ENCODE measurements around the gene PRDM7. TPM values are rescaled to one million over a fixed set of nuclear protein-coding genes. Genes with fewer than 3 reads are reported as not detected.
"Not testable (repeated sequence)": the region's sequence is repeated elsewhere in the genome, so short reads cannot be mapped to it uniquely, and the experiment has no call there.

The PRDM7 gene
- polyA plus RNA-seq (ENCODE audit: insufficient read length in 10 of 10) = under 1 TPM in 2 of 10 donors, not detected in 8; 0.11 to 0.14 TPM
- long read RNA-seq, donor 1 = 0 reads
- long read RNA-seq, donor 2 = 0 reads
- long read RNA-seq, donor 3 = 0 reads
- long read RNA-seq, donor 4 = 0 reads
- long read RNA-seq, donor 5 = 0 reads
- long read RNA-seq, donor 6 = 0 reads
- long read RNA-seq, donor 7 = 0 reads
- long read RNA-seq, donor 8 = 0 reads
- long read RNA-seq, donor 9 = 0 reads

GRCh38 chr16:90077240-90077756, at the start of gene PRDM7:
PRDM7 (minus strand) TSS chr16:90077331; CDS start chr16:90075910, 1,421 bp downstream.
- DNase-seq = peak; percentile 71 to 88 (median 80)

GRCh38 chr16:90121846-90122245, 44.7 kb upstream of the PRDM7 start:
- not testable (repeated sequence) for DNase-seq

- not testable (repeated sequence) for DNase-seq
Observed at GRCh38 chr16:90107617-90108016, 30.5 kb upstream of the PRDM7 start.

GRCh38 chr16:90107060-90107459, 29.9 kb upstream of the PRDM7 start:
- not testable (repeated sequence) for DNase-seq

- not testable (repeated sequence) for DNase-seq
Observed at GRCh38 chr16:90106271-90106670, 29.1 kb upstream of the PRDM7 start.

DNA sequence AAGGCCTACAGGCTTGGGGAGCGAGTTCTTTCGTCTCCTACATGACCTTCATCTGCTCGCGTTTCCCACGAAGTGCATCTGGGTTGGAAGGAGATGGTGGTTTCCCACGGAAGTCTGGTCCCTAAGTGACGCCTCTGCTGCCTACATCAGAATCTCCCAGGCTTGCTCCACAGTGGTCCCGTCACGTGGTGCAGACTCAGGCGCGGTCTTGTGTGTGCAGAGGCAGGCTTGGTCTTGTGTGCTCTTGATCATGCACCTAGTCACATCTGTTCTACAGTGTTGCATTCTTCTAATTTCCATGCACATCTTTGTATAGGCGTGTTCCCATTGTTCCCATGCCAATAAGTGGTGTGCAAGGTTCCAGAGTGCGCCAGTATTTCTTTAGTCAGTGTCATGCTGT, 27.6 kb upstream of the PRDM7 start:
- not testable (repeated sequence) for DNase-seq

DNA sequence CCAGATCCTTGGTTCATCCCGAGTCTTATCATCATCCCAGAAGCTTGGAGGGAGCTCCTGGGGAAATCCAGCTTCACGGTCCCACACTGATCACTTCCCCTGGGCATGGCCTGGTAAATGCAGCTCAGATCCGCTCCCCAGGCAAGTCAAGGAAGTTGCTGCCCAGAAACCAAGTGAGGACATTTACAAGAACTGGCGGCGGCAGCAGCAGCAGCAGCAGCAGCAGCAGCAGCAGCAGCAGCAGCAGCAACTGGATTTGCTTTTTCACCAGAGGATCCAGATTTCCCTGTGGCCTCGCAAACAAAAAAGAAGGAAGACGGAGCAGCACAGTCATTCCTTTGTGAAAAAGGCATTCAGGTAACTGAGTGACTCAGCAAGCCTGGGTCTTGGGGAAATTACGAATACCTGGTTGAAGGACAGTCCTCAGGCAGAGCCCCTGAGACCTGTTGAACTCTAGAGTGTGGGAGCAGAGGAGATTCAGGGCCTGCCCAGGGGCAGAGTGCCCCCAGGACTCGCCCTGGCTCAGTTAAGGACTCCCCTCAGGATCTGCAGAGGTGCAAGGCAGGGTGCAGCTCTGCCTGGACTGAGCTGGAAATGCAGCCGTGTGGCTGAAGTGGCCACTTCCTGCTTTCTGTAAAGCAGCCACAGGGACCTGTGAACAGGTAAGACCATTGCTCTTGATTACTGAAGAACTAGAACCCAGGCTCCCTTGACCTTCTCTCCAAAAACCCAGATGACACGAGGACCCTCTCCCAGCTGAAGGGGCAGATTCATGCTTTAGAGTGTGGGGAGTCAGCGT, 25.2 kb upstream of the PRDM7 start:
- not testable (repeated sequence) for DNase-seq

- DNase-seq = not testable (repeated sequence)
Observed at GRCh38 chr16:90101332-90101731, 24.2 kb upstream of the PRDM7 start.

GRCh38 chr16:90100790-90101189, 23.7 kb upstream of the PRDM7 start:
- not testable (repeated sequence) for DNase-seq

GRCh38 chr16:90100229-90100628, 23.1 kb upstream of the PRDM7 start:
- DNase-seq = not testable (repeated sequence)

DNA sequence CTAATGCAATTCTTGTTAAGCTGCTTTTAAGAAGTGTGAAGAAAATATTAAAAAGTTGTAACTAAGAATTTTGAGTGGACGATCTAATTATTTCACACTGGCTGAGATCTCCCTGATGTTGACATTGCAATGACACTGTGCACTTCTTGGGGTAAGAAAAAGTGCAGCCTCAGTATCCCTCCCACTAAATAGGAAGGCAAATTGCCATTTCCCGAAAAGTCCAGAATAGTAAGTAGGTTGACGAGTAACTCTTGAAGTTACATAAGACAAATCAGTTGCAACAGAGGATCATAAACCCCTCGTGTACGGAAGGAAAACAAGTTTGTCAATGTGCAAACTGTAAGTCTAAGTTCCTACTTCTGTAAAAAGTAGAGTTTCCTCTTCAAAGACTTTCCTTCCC, 21.8 kb upstream of the PRDM7 start:
- DNase-seq = not testable (repeated sequence)

- DNase-seq = not testable (repeated sequence)
Observed at GRCh38 chr16:90097010-90097684, 20.0 kb upstream of the PRDM7 start.

GRCh38 chr16:90094791-90095190, 17.7 kb upstream of the PRDM7 start:
- not testable (repeated sequence) for DNase-seq

- not testable (repeated sequence) for DNase-seq
Observed at GRCh38 chr16:90094296-90094695, 17.2 kb upstream of the PRDM7 start.

DNA sequence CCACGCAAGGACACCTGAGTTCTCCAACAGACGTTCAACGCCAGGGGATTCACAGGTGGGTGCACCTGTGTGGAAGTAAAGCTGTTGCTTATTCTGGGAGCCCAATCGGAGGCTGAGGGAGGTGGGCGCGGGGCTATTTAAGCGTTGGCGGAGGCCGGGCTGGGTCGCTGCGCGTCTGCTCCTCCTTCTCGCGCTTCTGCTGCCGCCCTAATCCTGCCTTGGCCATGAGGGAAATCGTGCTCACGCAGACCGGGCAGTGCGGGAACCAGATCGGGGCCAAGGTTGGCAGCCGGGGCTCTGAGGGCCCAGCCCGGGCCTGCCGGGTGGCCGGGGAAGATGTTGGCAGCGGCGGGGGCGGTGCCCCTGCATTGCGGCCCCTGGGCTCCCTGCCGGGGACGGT, 16.7 kb upstream of the PRDM7 start:
- not testable (repeated sequence) for DNase-seq

- not testable (repeated sequence) for DNase-seq
Observed at GRCh38 chr16:90092781-90093180, 15.7 kb upstream of the PRDM7 start.

GRCh38 chr16:90084215-90084950, 7.3 kb upstream of the PRDM7 start:
- no peak for DNase-seq

- DNase-seq = no peak
Observed at GRCh38 chr16:90083139-90083538, 6.0 kb upstream of the PRDM7 start.

GRCh38 chr16:90081606-90081970, 4.5 kb upstream of the PRDM7 start:
- no peak for DNase-seq

DNA sequence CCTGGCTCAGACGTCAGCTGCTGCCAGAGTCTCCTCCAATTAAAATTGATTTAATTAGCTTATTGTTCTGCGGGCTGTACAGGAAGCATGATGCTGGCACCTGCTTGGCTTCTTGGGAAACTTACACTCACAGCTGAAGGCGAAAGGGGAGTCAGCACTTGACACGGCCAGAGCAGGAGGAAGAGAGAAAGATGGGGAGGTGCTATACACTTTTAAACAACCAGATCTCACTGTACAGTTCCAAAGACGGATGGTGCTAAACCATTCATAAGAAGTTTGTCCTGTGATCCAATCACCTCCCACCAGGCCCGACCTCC, 1.4 kb upstream of the PRDM7 start:
- no peak for DNase-seq

DNA sequence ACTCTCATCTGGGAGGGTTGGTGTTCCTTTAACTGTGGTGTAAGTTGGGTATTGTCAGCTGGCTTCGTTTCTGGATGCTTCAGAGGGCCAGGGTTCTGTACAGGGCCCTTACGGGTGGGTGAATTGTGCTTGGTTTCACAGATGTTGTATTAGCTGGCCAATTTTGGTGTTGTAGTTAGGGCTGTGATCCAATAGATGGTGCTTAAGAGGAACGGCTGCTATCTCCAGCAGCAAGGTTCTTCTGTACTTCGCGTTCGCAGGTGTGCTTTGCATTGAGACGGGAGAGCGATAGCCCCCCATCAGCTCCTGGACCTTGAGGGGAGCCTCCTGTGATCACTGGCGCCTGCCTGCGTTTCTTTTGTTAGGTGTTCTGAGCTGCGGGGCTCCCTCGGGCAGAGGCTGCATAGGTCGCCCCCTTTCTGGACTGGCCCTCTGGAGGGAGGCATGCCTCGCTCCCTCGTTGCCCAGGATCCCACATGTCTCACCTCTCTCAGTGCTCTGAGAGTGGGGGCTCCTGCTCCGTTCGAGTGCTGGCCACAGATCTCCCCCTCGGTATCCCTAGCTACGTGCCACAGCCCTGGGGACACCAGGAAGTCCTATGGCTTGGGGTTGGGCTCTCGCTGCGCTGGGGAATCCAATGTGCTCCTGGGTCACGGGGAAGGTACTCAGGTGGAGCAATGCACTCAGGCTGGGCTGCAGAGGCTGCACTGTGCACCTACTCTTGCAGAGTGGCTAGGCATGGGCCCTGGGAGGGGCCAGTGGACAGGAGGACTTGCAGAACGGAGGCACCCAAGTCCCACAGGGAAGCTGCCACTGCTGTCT, 837 bp upstream of the PRDM7 start:
- peak in 2 of 3 donors; percentile 10 to 45 for DNase-seq
